ENCODE measurements around the gene BEND3.

Gene BEND3

GRCh38 chr6:107064579-107065065, 50.7 kb downstream of the BEND3 start:
- no peak overlapping the region for H3K4me3 ChIP-seq (ENCODE audit: control insufficient read depth, low read depth, low read length)
- TF ChIP-seq, protein P1, sequence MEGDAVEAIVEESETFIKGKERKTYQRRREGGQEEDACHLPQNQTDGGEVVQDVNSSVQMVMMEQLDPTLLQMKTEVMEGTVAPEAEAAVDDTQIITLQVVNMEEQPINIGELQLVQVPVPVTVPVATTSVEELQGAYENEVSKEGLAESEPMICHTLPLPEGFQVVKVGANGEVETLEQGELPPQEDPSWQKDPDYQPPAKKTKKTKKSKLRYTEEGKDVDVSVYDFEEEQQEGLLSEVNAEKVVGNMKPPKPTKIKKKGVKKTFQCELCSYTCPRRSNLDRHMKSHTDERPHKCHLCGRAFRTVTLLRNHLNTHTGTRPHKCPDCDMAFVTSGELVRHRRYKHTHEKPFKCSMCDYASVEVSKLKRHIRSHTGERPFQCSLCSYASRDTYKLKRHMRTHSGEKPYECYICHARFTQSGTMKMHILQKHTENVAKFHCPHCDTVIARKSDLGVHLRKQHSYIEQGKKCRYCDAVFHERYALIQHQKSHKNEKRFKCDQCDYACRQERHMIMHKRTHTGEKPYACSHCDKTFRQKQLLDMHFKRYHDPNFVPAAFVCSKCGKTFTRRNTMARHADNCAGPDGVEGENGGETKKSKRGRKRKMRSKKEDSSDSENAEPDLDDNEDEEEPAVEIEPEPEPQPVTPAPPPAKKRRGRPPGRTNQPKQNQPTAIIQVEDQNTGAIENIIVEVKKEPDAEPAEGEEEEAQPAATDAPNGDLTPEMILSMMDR (IDR thresholded peaks at IDR 0.05; ENCODE audit: control insufficient read depth, insufficient read depth, low read depth, low read length, missing control alignments) = no peak
- peak; percentile 45 for DNase-seq (ENCODE audit: low read depth)

DNA sequence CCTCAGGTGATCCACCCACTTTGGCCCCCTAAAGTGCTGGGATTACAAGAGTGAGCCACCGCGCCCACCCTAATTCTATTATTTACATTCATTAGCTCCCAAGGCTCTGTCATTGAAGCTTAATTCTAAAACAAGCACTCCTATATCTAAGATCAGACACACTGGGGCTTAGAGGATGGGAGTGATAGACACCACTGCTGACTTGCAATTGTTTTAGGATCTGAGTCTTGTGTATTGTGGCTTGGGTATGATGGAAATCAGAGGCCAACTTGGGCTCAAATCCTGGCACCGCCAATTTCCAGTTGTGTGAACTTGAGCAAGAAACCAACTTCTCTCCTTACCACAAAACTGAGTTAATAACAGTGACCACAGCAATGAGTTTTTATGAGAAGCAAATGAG, 52.6 kb downstream of the BEND3 start:
- TF ChIP-seq, protein P1 (IDR thresholded peaks at IDR 0.05; ENCODE audit: control insufficient read depth, insufficient read depth, low read depth, low read length, missing control alignments) = no peak
- DNase-seq (ENCODE audit: low read depth) = no peak
- H3K4me3 ChIP-seq (ENCODE audit: control insufficient read depth, low read depth, low read length) = no peak overlapping the region

- H3K4me3 ChIP-seq (ENCODE audit: control insufficient read depth, low read depth, low read length) = no peak overlapping the region
- DNase-seq (ENCODE audit: low read depth) = peak; percentile 10
- TF ChIP-seq, protein P1 (IDR thresholded peaks at IDR 0.05; ENCODE audit: control insufficient read depth, insufficient read depth, low read depth, low read length, missing control alignments) = no peak
Observed at GRCh38 chr6:107061125-107062020, 53.9 kb downstream of the BEND3 start.

- no peak overlapping the region for H3K4me3 ChIP-seq (ENCODE audit: control insufficient read depth, low read depth, low read length)
- no peak for DNase-seq (ENCODE audit: low read depth)
- TF ChIP-seq, protein P1 (IDR thresholded peaks at IDR 0.05; ENCODE audit: control insufficient read depth, insufficient read depth, low read depth, low read length, missing control alignments) = no peak
Observed at GRCh38 chr6:107060704-107061103, 54.6 kb downstream of the BEND3 start.

- no peak for DNase-seq (ENCODE audit: low read depth)
- TF ChIP-seq, protein P1 (IDR thresholded peaks at IDR 0.05; ENCODE audit: control insufficient read depth, insufficient read depth, low read depth, low read length, missing control alignments) = no peak
- H3K4me3 ChIP-seq (ENCODE audit: control insufficient read depth, low read depth, low read length) = no peak overlapping the region
Observed at GRCh38 chr6:107059606-107060005, 55.7 kb downstream of the BEND3 start.

GRCh38 chr6:107057679-107058078, 57.6 kb downstream of the BEND3 start:
- TF ChIP-seq, protein P1 (IDR thresholded peaks at IDR 0.05; ENCODE audit: control insufficient read depth, insufficient read depth, low read depth, low read length, missing control alignments) = no peak
- no peak for DNase-seq (ENCODE audit: low read depth)
- no peak overlapping the region for H3K4me3 ChIP-seq (ENCODE audit: control insufficient read depth, low read depth, low read length)
